NB4 (cell line): ENCODE results near the gene THAP12.

Source experiments
- DNase-seq: peaks from one replicate; pipeline ENCODE4 v3.0.0; 2010; ENCODE audit warnings: low read depth
- H3K4me3 ChIP-seq: one replicate; pipeline ENCODE4 v1.5.1; 2011; ENCODE audit warnings: mild to moderate bottlenecking, low read depth, low read length, moderate library complexity
- MYC ChIP-seq: IDR thresholded peaks from 2 replicates; pipeline ENCODE4 v1.6.1; 2011; ENCODE audit warnings: low read depth, low read length
- POLR2A ChIP-seq: IDR thresholded peaks from 2 replicates; pipeline ENCODE4 v1.6.1; 2011; ENCODE audit warnings: mild to moderate bottlenecking; ENCODE audit not compliant: insufficient read length; ENCODE audit errors: extremely low read depth
- TF ChIP-seq, protein P1 (sequence below): IDR thresholded peaks from 2 replicates; pipeline ENCODE4 v1.6.1; 2011; ENCODE audit warnings: low read depth, low read length
- TF ChIP-seq, protein P2 (sequence below): IDR thresholded peaks from one replicate; pipeline ENCODE4 v1.5.1; 2012; ENCODE audit warnings: low read depth, low read length

The THAP12 gene

DNA sequence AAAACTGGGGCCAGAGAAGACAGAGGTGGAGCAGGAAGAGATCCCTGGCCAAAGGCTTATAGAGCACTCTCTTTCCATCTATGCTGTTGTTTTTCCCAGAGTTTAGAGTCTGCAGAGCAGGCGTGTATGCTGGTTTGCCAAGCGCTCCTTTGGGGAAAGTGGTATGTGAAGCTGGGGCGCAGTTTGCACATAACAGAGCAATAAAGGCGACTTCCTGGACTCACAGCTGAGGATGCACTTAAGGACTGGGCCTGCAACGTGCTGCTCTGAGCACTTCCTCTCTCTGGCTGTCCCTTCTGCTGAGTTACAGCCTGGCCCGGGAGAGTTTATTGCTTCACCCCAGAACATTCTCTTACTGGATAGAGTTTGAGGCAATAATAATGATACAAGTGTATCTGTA, 41.7 kb downstream of the THAP12 start:
- peak; percentile 92 for DNase-seq
- H3K4me3 ChIP-seq = no peak overlapping the region
- TF ChIP-seq POLR2A = peak; percentile 24
- TF ChIP-seq MYC = peak; percentile 96
- TF ChIP-seq, protein P1, sequence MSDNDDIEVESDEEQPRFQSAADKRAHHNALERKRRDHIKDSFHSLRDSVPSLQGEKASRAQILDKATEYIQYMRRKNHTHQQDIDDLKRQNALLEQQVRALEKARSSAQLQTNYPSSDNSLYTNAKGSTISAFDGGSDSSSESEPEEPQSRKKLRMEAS = peak; percentile 93
- TF ChIP-seq, protein P2, sequence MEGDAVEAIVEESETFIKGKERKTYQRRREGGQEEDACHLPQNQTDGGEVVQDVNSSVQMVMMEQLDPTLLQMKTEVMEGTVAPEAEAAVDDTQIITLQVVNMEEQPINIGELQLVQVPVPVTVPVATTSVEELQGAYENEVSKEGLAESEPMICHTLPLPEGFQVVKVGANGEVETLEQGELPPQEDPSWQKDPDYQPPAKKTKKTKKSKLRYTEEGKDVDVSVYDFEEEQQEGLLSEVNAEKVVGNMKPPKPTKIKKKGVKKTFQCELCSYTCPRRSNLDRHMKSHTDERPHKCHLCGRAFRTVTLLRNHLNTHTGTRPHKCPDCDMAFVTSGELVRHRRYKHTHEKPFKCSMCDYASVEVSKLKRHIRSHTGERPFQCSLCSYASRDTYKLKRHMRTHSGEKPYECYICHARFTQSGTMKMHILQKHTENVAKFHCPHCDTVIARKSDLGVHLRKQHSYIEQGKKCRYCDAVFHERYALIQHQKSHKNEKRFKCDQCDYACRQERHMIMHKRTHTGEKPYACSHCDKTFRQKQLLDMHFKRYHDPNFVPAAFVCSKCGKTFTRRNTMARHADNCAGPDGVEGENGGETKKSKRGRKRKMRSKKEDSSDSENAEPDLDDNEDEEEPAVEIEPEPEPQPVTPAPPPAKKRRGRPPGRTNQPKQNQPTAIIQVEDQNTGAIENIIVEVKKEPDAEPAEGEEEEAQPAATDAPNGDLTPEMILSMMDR = no peak

DNA sequence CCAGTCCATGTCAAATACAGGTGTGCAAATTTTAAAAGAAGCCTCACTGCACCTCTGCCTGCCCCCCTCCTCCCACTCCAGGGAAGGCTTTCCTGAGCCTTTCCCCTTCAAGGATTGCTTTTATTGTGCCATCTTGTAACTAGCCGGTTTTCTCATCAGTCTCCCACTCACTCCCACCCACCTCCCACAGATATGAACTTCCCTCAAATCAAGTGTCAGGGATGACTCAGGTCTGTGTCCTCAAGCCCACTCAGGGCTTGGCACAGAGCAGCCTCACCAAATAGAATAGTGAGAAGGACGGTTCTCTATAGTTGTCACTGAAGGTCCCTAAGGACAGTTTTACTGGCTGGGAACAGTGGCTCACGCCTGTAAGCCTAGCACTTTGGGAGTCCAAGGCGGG, 43.0 kb downstream of the THAP12 start:
- TF ChIP-seq, protein P2 = no peak
- TF ChIP-seq POLR2A = no peak
- H3K4me3 ChIP-seq = no peak overlapping the region
- peak; percentile 30 for DNase-seq

DNA sequence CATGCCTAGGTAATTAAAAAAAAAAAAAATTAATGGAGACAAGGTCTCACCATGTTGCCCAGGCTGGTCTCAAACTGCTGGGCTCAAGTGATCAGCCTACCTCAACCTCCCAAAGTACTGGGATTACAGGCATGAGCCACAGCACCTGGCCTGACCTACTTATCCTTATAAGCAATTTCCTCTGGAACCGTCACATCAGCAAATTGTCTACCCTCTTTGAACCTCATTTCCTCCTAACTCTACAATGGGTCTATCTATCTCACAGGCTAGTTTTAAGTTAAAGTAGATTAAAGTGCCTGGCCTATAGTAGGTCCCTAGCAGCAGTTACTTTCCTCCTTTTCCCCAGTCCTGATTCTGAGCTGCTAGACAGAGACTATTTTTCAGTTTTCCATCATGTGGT, 43.5 kb downstream of the THAP12 start:
- no peak for DNase-seq
- TF ChIP-seq, protein P1 = no peak
- TF ChIP-seq, protein P2 = no peak
- TF ChIP-seq MYC (no peak), POLR2A (no peak)
- no peak overlapping the region for H3K4me3 ChIP-seq

DNA sequence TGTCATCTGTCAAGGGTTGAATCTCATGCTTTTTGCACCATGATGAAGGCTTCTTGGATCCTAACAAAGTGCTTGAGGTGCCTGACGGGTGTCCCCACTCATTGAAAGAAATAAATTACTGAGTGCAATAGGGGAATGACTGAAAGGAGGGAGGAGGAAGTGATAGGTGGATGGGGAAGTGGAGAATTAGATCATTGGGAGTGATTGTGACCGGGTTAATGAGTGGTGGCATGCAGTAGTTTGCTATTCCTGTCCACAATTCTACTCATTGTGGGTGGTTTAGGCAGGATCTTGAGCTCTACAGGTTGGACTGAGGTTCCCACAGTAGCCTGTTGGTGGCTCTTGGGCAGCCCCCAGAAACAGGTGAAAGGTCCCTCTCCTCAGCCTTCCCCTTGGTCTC, 44.3 kb downstream of the THAP12 start:
- TF ChIP-seq MYC (no peak), POLR2A (no peak)
- TF ChIP-seq, protein P2 = no peak
- no peak overlapping the region for H3K4me3 ChIP-seq
- no peak for DNase-seq

DNA sequence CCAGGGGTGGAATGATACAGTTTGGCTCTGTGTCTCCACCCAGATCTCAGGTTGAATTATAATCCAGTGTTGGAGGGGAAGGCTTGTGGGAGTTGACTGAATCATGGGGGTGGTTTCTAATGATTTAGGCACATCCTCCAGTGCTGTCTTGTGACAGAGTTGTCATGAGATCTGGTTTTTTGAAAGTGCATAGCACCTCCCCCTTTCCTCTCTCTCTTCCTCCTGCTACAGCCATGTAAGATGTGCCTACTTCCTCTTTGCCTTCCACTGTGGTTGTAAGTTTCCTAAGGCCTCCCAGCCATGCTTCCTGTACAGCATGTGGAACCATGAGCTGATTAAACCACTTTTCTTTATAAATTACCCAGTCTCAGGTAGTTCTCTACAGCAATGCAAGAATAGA, 45.1 kb downstream of the THAP12 start:
- DNase-seq = peak; percentile 47
- no peak overlapping the region for H3K4me3 ChIP-seq
- TF ChIP-seq MYC = no peak
- no peak for TF ChIP-seq POLR2A
- TF ChIP-seq, protein P1 = no peak
- TF ChIP-seq, protein P2 = no peak

DNA sequence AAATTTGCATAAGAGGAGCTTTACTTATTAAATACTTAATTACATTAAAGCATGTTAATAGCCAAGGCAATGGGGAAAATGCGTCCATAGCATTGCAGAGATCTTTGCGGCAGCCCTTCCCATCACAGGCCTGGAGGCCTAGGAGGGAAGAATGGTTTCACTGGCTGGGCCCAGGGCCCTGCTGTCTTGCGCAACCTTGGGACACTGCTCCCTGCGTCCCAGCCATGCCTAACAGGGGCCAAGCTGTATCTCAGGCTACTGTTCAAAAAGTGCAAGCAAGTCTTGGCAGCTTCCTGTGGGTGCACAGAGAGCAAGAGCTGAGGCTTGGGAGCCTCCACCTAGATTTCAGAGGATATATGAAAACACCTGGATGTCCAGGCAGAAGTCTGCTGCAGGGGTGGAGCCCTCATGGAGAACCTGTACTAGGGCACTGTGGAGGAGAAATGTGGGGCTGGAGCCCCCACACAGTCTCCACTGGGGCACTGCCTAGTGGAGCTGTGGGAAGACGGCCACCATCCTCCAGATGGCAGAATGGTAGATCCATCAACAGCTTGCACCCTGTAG, 46.0 kb downstream of the THAP12 start:
- no peak for DNase-seq
- no peak for TF ChIP-seq MYC
- TF ChIP-seq, protein P1 = no peak
- TF ChIP-seq POLR2A = no peak
- TF ChIP-seq, protein P2 = no peak
- H3K4me3 ChIP-seq = no peak overlapping the region
